ENCODE results near the gene PLEKHS1.
A peak's percentile ranks its signal among the peaks of the same experiment; 100 is the strongest.
"Not testable (repeated sequence)": the region's sequence is repeated elsewhere in the genome, so short reads cannot be mapped to it uniquely, and the experiment has no call there.

Gene PLEKHS1

DNA sequence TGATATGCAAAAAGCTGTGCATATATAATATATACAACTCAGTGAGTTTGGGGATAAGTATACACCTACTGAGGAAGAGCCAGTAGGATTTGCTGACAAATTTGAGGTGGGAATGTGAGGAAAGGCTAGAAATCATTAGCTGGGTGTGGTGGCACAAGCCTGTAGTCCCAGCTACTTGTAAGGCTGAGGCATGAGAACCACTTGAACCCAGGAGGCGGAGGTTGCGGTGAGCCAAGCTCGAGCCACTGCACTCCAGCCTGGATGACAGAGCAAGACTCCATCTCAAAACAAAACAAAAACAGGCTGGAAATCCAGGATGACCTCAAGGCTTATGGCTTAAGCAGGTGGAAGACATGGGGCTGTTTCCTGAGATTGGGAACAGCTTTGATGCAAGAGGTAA is 10.6 kb upstream of the PLEKHS1 start:
- FAIRE-seq: no peak
- no peak for DNase-seq (ENCODE audit: low spot score)

DNA sequence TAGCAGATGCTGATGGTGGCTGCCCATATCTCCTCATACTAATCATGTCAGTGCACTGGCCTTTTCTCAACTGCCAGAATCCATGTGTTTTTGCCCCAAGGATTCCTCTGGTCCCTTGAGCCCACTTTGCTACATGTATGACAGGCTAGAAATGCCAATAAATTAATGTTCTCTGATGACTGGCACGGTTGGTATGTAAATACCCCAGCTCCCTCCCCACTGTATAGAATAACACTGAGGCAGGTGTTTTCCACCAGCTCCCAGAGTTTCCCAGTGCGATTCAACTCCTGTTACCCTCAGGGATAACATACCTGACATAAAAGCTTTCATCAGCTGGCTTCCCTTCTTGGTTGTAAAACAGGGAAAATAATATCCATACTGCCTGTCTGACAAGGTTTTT is 9.0 kb upstream of the PLEKHS1 start:
- FAIRE-seq: no peak

DNA sequence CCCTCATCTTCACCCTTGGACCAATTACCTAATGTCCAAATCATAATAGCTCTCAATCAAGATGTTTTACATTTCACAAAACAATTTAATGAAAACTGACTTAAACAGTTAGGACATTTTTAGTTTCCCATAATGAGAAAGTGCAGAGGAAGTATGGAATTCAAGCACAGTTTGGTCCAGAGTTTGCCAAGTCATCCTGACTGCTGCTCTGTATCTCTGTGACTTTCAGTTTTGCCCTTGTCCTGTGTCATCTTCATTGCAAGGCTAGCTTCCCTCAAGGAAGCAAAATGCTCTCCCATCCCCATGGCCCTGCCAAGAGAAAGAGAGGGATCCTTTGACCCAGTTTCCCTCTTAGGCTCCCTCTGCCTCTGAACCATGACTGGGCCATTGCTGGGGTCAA is 7.9 kb upstream of the PLEKHS1 start:
- DNase-seq (ENCODE audit: low spot score): no peak
- no peak for FAIRE-seq

More for the DNA sequence above, 9.0 kb upstream of the PLEKHS1 start:
- no peak for DNase-seq (ENCODE audit: low spot score)

DNA sequence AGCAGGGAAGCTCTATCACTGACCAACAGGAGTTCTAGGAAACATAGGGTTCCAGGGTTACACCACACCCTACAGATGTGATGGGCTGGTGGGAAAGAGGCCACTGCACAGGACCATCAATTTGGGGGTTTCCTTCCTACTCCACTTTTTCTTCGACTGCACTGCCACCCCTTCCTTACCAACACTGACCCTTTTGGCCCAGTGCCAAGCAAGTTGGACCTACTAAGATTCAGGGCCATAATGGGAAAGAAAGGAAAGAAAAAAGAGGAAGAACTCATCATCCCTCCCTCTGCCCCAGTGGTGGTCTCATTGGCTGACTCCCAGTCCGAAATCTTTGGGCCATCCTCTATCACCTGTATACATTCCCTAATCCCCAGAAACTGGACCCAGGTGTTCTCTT is 6.1 kb upstream of the PLEKHS1 start:
- no peak for DNase-seq (ENCODE audit: low spot score)

DNA sequence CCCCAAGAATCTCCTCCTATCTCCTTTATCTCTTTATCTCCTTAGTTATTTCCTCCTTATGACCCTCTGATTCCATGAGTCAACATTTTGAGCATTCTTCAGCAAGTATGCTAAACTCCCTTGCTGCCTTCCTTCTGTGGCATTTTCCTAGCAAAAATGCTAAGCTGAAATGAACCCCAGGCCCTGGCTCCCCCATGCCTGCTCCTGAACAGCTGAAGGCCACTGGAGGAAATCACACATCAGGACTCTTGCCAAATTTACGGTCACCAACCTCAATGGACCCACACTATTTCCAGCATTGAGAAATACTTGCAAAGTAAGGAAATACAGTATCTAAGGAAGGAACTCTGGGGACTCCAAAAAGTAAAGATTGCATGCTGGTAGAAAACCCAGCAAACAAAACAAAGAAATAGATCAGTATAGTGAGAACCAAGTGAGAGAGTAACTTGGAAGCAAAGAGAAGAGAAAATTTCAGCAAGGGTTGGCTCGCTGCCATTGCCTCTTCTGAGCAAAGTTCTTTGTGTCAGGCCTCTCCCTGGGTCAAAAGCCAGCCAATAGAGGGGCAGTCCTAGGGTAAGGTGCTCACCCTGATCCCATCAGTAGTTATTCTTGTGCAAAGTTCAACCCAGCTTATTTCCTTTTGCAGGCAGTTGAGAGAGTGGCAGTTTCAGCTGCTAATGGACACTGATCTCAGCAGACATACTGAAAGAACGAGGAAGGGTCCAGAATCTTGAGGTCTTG is 5.1 kb upstream of the PLEKHS1 start:
- FAIRE-seq: no peak
- DNase-seq (ENCODE audit: low spot score): peak; percentile 6

More for the DNA sequence above, 6.1 kb upstream of the PLEKHS1 start:
- FAIRE-seq: no peak

DNA sequence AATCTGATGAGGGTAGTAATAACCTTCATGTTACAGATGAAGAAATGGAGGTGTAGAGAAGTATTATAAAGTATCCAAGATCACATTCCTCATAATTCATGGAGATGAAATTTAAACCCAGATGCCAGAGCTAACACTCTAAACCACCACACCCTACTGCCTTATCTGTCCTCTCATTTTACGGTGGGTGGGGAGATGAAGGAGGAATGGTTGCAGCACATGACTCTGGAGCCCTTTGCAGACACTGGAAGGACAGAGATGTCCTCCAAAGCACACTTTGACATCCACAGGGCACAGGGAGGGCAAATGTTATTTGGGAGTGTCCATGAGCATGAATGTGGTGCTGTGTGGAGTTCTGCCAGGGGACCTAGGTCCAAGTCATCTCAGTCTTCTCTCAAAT is 1.1 kb downstream of the PLEKHS1 start:
- FAIRE-seq (no peak), DNase-seq (ENCODE audit: low spot score) (no peak)

DNA sequence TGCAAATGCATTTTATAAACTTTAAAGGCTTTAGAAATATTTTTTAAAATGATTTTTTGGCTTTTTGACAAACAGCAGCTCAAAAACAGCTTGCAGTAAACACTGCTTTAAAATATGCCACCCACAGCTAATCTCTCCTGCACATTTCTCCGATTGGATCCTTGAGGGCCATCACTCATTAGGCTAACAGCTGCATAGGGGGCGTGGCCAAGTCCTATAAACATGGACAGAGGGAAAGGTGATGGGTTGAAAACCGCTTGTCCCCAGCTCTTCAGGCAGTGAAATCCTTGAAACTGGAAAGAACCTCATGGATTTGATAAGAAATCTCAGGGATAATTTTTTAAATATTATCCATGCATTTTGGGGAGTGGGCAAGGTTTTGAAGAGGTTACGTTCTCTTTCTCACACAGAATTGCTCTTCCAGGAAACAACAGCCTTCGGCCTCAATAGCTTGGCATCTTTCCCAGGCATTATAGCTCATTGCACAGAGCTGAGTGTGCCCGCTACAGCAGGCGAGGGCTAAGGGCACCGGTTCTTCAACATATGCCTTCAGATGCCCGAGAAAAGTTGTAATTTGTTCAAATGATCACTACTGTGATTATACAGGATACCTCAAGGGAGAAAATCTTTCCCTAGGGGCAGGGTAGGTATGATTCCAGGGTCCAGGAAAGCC is 1.7 kb downstream of the PLEKHS1 start:
- DNase-seq (ENCODE audit: low spot score): no peak
- no peak for FAIRE-seq

DNA sequence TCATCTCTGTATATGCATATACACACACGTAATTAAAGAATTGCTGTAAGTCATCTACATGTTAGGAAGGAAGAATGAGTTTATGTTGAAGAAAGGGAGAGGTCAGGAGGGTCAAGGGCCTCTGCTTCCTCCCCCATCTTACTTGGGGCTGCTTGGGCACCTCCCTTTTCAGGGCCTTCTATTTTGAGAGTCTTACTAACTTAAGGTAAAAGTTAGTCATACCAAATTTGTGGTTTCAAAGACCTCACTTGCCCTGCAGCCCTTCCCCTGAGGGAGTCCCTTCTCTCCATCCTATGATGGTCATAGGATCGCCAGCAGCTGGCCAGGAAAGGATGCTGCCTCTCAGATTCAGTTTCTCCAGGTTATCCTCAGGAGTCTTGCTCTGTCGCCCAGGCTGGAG is 2.6 kb downstream of the PLEKHS1 start:
- DNase-seq (ENCODE audit: low spot score) (no peak), FAIRE-seq (no peak)

DNA sequence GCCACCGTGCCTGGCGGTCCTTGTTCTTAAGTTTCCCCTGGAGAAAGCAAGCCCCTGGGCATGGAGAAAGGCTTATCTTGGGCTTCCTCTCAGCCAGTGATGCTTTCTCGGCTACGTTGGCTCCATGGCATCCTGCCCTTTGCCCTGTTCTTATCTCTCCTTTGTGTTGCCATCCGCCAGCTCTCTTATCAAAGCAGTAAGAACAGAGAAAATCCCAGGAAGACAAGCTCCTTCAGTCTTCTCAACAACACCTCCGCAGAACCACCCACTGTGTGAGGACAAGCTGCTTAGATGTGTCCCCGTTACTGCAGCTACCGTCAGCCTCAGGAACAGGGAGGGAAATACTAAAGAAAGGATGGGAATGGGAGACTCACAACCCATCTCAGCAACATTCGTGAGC is 3.3 kb downstream of the PLEKHS1 start:
- DNase-seq (ENCODE audit: low spot score): no peak

DNA sequence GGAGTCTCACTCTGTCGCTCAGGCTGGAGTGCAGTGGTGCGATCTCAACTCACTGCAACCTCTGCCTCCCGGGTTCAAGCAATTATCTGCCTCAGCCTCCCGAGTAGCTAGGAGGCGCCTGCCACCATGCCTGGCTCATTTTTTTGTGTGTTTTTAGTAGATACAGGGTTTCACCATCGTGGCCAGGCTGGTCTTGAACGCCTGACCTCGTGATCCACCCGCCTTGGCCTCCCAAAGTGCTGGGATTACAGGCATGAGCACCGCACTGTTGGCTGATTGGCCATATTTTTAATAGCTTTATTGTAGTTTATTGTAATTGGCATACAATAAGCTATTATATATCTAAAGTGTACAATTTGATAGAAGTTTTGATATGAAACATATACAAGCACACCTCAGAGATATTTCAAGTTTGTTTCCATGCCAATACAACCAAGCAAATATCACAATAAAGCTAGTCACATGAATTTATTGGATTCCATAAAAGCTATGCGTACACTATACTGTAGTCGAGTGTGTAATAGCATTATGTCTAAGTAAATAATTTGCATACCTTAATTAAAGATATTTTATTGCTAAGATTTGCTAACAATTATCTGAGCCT is 5.6 kb downstream of the PLEKHS1 start:
- DNase-seq (ENCODE audit: low spot score): no peak
- no peak for FAIRE-seq

More for the DNA sequence above, 3.3 kb downstream of the PLEKHS1 start:
- FAIRE-seq: peak; percentile 23

DNA sequence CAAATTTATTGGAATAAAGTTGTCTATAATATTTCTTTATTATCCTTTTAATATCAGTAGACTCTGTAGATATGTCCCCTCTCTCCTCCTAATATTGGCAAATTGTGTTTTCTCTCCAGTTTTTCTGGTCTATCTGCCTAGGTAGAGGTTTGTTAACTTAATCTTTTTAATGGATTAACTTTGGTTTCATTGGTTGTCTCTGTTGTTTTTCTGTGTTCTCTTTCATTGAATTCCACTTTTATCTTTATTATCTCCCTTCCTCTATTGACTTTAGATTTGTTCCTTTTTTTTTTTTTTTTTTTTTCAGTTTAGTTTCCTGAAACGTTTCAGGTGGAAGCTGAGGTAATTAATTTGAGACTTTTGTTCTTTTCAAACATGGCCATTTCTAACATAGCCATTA is 10.6 kb downstream of the PLEKHS1 start:
- DNase-seq (ENCODE audit: low spot score) (no peak), FAIRE-seq (no peak)

DNA sequence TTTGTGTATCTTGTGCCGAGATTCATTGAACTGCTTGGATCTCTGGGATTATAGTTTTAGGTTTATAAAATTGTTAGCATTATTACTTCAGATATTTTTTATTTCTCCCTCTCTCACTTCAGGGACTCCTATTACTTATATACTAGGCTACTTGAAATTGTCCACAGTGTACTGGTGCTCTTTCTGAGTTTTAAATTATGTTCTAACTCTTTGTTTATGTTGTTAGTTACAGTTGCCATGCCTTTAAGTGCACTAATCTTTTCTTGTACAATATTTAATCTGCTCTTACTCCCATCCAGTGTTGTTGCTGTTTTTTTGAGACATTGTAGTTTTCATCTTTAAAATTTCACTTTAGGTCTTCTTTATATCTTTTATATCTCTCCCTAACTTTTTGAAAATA is 13.1 kb downstream of the PLEKHS1 start:
- FAIRE-seq (no peak), DNase-seq (ENCODE audit: low spot score) (no peak)

DNA sequence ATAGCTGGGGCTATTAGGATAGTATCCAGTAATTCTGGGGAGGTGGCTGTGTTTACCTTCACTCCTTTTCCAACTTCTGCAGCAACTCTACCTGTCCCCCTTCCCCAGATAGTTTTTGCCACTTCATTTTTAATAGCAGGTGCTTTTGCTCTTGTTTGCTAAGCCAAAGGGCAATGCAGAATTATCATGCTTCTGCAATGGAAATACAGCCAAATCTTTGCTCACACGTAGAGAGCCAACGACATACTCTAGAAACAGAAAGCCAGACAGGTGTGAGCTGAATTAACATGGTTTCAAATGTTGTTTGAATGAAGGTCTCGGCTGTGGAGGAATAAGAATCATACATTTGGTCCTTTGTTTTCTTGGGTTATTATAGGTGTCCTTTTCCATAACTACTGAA is 14.4 kb downstream of the PLEKHS1 start:
- DNase-seq (ENCODE audit: low spot score) (no peak), FAIRE-seq (no peak)

DNA sequence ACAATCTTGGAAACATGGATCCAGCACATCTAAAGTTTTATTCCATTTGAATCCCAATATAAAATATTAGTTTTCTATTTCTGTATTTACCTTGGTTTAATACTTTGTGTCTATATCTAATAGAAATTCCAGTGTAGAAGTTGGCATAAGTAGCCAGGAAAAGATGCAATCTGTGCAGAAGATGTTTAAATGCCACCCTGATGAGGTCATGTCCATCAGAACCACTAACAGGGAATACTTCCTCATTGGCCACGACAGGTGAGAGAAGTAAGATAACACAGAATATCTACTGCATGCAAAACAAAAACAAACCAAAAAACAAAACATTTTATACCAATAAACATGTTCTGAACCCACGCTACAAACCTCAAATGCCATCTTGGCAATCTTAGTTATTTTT is 15.7 kb downstream of the PLEKHS1 start:
- FAIRE-seq: no peak

DNA sequence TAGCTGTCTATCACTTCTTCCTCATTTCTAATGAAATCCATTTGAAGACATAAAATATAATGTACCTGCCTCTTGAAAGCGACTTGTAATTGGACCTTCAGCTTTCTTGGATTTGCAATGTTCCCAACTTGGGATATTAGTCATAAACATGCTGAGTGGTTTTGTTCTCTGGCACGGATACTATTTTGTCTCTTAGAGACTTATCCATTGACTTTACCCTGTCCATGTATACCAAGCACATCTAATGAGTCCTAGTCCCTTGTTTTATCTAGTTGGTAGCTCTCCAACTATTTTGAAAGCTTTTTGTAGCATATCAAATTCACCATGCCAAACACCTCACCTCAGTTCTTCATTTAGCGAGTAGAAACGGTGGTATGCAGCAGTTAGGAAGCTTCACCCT is 18.9 kb downstream of the PLEKHS1 start:
- DNase-seq (ENCODE audit: low spot score) (no peak), FAIRE-seq (no peak)

More for the DNA sequence above, 15.7 kb downstream of the PLEKHS1 start:
- no peak for DNase-seq (ENCODE audit: low spot score)

DNA sequence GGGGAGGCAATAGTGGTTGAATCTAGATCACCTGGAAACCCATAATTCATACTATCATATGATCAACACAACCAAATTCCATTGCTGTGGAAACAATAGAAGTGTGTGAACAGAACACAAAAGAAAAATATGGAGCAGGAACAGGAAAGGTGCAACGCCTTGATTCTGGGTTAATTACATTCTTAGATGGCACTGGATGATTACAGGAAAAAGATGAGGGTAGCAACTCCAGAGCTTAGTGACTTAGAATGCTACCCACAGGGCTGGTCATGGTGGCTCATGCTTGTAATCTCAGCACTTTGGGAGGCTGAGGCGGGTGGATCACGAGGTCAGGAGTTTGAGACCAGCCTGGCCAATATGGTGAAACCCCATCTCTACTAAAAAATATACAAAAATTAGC is 19.6 kb downstream of the PLEKHS1 start:
- DNase-seq (ENCODE audit: low spot score); FAIRE-seq: not testable (repeated sequence)

DNA sequence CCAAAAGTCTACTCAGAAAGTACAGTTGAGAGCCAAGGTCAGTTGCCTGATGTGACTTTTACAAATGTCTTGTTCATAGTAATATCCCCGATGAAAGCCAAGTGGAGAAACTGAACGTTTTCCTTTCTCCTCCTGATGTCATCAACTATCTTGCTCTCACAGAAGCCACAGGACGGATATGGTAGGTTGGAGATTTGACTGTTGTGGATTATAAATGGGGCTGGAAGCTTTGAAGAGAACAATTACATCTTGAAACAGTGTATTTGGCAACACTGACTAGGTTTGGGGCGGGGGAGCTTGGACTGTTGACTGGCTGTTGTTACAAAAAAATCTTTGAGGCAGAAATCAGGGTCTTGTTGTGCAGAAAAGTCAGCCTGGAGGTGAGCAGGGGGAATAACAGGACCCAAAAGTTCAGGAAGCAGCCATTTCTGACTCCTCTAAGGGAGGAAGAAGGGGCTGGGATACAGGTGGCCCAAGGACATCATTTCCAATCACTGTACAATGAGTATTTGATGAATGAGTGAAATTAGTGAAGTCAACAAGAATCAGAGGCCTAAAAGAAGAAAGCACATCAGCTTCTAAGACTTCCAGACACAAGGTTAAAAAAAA is 24.3 kb downstream of the PLEKHS1 start:
- no peak for DNase-seq (ENCODE audit: low spot score)

DNA sequence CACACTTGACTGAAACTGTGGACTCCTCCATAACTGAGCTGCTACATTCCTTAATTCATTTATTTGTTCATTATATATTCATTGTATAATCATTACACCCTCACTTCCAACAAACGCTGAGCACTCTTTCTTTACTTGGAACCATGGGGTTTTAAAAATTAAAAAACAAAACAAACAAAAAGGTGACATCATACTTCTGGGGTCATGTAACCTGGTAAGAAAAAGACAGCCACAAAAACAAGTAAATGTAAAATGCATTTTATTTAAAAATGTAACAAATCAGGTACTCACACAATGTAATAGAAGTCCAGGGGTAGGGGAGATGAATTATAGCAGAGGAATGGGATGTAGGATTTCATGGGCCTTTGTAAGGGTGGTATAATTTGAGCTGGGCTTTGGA is 25.1 kb downstream of the PLEKHS1 start:
- FAIRE-seq: no peak
- DNase-seq (ENCODE audit: low spot score): no peak

More for the DNA sequence above, 24.3 kb downstream of the PLEKHS1 start:
- no peak for FAIRE-seq

DNA sequence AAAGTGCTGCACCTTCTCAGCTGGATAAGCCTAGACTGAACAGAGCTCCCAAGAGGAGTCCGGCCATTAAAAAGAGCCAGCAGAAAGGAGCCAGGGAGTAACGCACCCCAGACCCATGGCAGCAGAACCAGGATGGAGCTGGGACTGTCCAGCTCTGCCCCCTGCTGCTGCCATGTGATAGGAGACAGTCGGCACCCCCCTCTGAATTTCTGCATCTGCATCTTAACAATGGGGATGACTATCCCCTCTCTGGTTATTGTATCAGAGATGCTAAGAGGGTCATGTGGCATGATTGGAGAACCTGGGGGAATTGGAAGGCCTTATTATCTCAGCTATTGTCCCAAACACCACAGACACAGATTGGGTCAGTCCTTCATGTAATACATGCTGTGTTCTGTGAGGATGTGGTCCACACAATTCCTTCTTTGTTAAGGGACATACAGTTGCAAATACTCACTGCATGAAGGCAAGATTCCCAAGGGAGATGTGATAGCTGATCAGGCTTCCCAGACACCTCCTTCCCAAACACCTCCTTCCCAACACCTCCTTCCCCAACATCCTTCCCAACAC is 29.3 kb downstream of the PLEKHS1 start:
- FAIRE-seq: no peak
- no peak for DNase-seq (ENCODE audit: low spot score)

DNA sequence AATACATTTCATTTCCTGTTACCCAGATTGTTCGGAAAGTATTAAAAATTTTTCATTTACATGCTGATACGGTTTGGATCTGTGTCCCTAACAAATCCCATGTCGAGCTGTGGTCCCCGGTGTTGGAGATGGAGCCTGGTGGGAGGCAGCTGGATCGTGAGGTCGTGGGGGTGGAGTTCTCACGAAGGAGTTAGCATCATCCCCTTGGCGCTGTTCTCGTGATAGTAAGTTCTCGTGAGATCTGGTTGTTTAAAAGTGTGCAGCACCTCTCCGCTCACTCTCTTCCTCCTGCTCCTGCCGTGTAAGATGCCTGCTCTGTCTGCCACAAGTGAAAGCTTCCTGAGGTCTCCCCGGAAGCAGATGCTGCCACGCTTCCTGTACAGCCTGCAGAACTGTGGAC is 30.9 kb downstream of the PLEKHS1 start:
- FAIRE-seq: no peak

DNA sequence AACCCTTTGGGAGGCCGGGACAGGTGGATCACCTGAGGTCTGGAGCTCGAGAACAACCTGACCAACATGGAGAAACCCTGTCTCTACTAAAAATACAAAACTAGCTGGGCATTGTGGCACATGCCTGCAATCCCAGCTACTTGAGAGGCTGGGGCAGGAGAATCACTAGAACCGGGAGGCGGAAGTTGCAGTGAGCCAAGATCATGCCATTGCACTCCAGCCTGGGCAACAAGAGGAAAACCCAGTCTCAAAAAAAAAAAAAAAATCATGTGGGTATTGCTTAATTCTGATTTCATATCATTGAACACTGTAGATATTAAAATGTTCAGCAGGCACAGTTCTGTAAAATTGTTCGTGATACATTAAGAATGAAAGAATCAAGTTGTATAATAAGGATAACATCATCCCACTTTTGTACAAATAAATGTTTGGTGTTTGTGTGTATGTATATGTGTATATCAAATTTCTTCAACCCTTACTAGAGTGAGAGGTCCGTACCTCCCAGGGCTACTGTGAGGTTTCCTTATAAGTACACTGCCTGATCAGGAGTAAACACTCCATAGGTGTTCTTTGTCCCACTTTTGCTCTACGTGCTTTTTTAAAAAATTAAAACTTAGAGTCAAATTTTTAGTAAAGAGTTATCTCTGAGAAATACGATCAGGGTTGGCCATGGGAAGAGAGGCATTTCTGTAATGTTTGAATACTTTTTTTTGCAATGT is 31.7 kb downstream of the PLEKHS1 start:
- DNase-seq (ENCODE audit: low spot score) (no peak), FAIRE-seq (no peak)

More for the DNA sequence above, 30.9 kb downstream of the PLEKHS1 start:
- no peak for DNase-seq (ENCODE audit: low spot score)

Measured in urothelium cell line (cell line).